ENCODE data around the gene SLC36A1. TPM values are rescaled to one million over a fixed set of nuclear protein-coding genes. Genes with fewer than 3 reads are reported as not detected.

Gene SLC36A1
- total RNA-seq, 1 experiment from 2014 or later: 15.0 TPM

DNA sequence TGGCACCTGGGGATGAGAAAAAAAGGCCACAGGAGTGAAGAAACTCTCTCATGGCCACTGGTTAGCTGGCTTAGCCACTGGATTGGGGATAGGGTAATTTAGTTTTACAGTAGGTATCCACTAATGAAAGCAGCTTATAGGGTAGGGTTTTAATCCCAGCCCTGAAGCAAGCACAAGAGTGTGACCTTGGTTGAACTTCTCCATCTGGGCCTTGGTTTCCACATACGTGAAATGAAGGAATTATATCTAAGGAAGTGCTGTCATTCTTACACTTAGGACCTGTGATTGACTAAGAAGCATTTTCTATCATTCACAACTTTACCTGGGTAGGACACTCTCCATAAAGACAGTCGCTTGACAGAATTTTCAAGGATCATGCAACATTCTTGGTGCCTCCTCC is 94.2 kb downstream of the SLC36A1 start:
- Histone ChIP-seq H3T11ph (ENCODE audit: low read length) (no peak overlapping the region), H4K91ac (ENCODE audit: insufficient read length, low read depth, low read length) (no peak overlapping the region), H2BK12ac (ENCODE audit: insufficient read length, low read depth, low read length) (no peak overlapping the region), H4K8ac (replicated peaks; ENCODE audit: insufficient read length, low read depth, low read length) (no peak overlapping the region), H3K9ac (ENCODE audit: extremely low read depth, insufficient read length, low read length) (no peak overlapping the region), H3K79me2 (ENCODE audit: insufficient read depth, low read length) (no peaks in the 10 kb centered on the region), H3K4ac (ENCODE audit: low read depth, low read length) (no peak overlapping the region), H3K27me3 (ENCODE audit: insufficient read depth, low read length) (no peaks in the 10 kb centered on the region), H3K4me2 (ENCODE audit: insufficient read depth, insufficient read length, low read length) (no peak overlapping the region), H2BK20ac (ENCODE audit: low read depth, low read length, poor library complexity, severe bottlenecking) (no peak overlapping the region), H3K14ac (ENCODE audit: insufficient read depth, low read length) (no peak overlapping the region), H2AFZ (ENCODE audit: low read length) (no peak overlapping the region), H3K23me2 (ENCODE audit: insufficient read length, low read depth, low read length, poor library complexity, severe bottlenecking) (no peaks in the 10 kb centered on the region), H3K18ac (ENCODE audit: insufficient read length, low read depth, low read length) (no peak overlapping the region), H3K79me1 (ENCODE audit: insufficient read depth, low read depth, low read length, poor library complexity, severe bottlenecking) (no peaks in the 10 kb centered on the region), H2BK5ac (ENCODE audit: insufficient read length, low read length) (no peak overlapping the region), H3K9me3 (ENCODE audit: control insufficient read depth, low read depth, low read length) (no peaks in the 10 kb centered on the region), H3K4me1 (ENCODE audit: insufficient read depth, low read length) (no peaks in the 10 kb centered on the region), H2AK5ac (ENCODE audit: insufficient read length, low read length) (no peak overlapping the region), H3K23ac (ENCODE audit: insufficient read length, low read depth, low read length) (no peak overlapping the region), H3K27ac (ENCODE audit: insufficient read length, low read depth, low read length) (no peak overlapping the region), H4K20me1 (ENCODE audit: control insufficient read depth, insufficient read depth, insufficient read length) (no peaks in the 10 kb centered on the region), H4K5ac (ENCODE audit: insufficient read length, low read depth, low read length) (no peak overlapping the region), H2BK120ac (ENCODE audit: low read depth, low read length, poor library complexity, severe bottlenecking) (no peak overlapping the region), H2BK15ac (ENCODE audit: low read depth, low read length) (no peak overlapping the region), H3K56ac (ENCODE audit: insufficient read length, low read depth, low read length) (no peak overlapping the region)
- Mint-ChIP-seq H3K9me3 (no peaks in the 10 kb centered on the region; a peak in 1 of 5 replicates), H3K27me3 (ENCODE audit: low read depth) (peaks cover 20% of the 10 kb centered on the region), H3K4me1 (no peaks in the 10 kb centered on the region), H3K4me3 (no peak overlapping the region), H3K27ac (no peak overlapping the region), H3K36me3 (ENCODE audit: insufficient read depth in 1 of 3, low read depth in 3 of 3) (no peaks in the 10 kb centered on the region)
- TF ChIP-seq, protein P1, sequence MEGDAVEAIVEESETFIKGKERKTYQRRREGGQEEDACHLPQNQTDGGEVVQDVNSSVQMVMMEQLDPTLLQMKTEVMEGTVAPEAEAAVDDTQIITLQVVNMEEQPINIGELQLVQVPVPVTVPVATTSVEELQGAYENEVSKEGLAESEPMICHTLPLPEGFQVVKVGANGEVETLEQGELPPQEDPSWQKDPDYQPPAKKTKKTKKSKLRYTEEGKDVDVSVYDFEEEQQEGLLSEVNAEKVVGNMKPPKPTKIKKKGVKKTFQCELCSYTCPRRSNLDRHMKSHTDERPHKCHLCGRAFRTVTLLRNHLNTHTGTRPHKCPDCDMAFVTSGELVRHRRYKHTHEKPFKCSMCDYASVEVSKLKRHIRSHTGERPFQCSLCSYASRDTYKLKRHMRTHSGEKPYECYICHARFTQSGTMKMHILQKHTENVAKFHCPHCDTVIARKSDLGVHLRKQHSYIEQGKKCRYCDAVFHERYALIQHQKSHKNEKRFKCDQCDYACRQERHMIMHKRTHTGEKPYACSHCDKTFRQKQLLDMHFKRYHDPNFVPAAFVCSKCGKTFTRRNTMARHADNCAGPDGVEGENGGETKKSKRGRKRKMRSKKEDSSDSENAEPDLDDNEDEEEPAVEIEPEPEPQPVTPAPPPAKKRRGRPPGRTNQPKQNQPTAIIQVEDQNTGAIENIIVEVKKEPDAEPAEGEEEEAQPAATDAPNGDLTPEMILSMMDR (conservative IDR thresholded peaks at IDR 0.05): no peak
- no peak for DNase-seq
- no CpG with 5 or more reads among the region's 2 CpGs for WGBS (ENCODE audit: extremely low coverage, insufficient read length, low lambda C conversion rate)

Small RNA genes within 50 kb of the gene (microRNA-seq; reads per million reads assigned to microRNA genes)
- not detected for gene MIR6499 (ENCODE audit: borderline microRNAs expressed)

Other genes with a start within 250 kb of the SLC36A1 start
- 5.3 and 6.0 TPM in 2 replicates for gene CCDC69, start 223.5 kb upstream of the SLC36A1 start, total RNA-seq (2021)
- 25.9 and 27.8 TPM in 2 replicates for gene GM2A, start 194.4 kb upstream of the SLC36A1 start, total RNA-seq (2021)
- gene SLC36A3, start 143.8 kb upstream of the SLC36A1 start, total RNA-seq (2021): not detected in 2 replicates
- 0.07 and 0.15 TPM in 2 replicates for gene SLC36A2, start 100.0 kb upstream of the SLC36A1 start, total RNA-seq (2021)
- gene FAT2, start 143.7 kb downstream of the SLC36A1 start, total RNA-seq (2021): 0.15 and 0.18 TPM in 2 replicates
- gene SPARC, start 239.3 kb downstream of the SLC36A1 start, total RNA-seq (2021): 320 and 323 TPM in 2 replicates

Measured in H9 (cell line).